ENCODE measurements around the gene SPSB2. TPM values are rescaled to one million over a fixed set of nuclear protein-coding genes. Genes with fewer than 3 reads are reported as not detected.

SPSB2 gene
- total and polyA plus RNA-seq, 8 donors, result 5.1 to 24.0 (median 9.9) TPM; not detected in 1

GRCh38 chr12:6861391-6861790 lies 11.7 kb downstream of the SPSB2 start:
- Histone ChIP-seq H3K36me3 (peaks cover 81 to 99% (median 98%) of the 10 kb centered on the region in 4 donors), H3K4me1 (peaks cover 0 to 3% (median 1%) of the 10 kb centered on the region in 4 donors), H3K9me3 (no peaks in the 10 kb centered on the region), H3K4me3 (no peak overlapping the region), H3K27ac (no peak overlapping the region), H3K27me3 (no peaks in the 10 kb centered on the region)
- TF ChIP-seq POLR2AphosphoS5 (IDR thresholded peaks at IDR 0.05), result no peak
- no peak for TF ChIP-seq POLR2A (IDR thresholded peaks at IDR 0.05)
- TF ChIP-seq EP300 (IDR thresholded peaks at IDR 0.05), result no peak
- no peak for TF ChIP-seq CTCF (IDR thresholded peaks at IDR 0.05)
- WGBS, 5 donors, result 92 to 96% (median 95%) methylated on average over 9 of the region's 9 CpGs
- intact Hi-C loops (cut with DNase I; ENCODE audit: low total_unique reads), result no loop called here
- no peak for DNase-seq

- H3K27ac ChIP-seq, result no peak overlapping the region
- 89 to 98% (median 96%) methylated on average over 7 of the region's 7 CpGs for WGBS, 5 donors
- no peaks in the 10 kb centered on the region for H3K9me3 ChIP-seq
- no peak for TF ChIP-seq CTCF (IDR thresholded peaks at IDR 0.05)
- no peak for TF ChIP-seq POLR2A (IDR thresholded peaks at IDR 0.05)
- no peak for TF ChIP-seq EP300 (IDR thresholded peaks at IDR 0.05)
- TF ChIP-seq POLR2AphosphoS5 (IDR thresholded peaks at IDR 0.05), result no peak
- no peaks in the 10 kb centered on the region for H3K4me1 ChIP-seq
- H3K36me3 ChIP-seq, result peaks cover 86 to 100% (median 99%) of the 10 kb centered on the region in 4 donors
- no peaks in the 10 kb centered on the region for H3K27me3 ChIP-seq
- intact Hi-C loops (cut with DNase I; ENCODE audit: low total_unique reads), result no loop called here
- DNase-seq, result no peak
- H3K4me3 ChIP-seq, result no peak overlapping the region
Observed at GRCh38 chr12:6860942-6861341, 12.2 kb downstream of the SPSB2 start.

GRCh38 chr12:6860116-6860515 lies 13.0 kb downstream of the SPSB2 start:
- no peak overlapping the region for H3K4me3 ChIP-seq
- TF ChIP-seq EP300 (IDR thresholded peaks at IDR 0.05) (no peak), CTCF (IDR thresholded peaks at IDR 0.05) (no peak)
- no peaks in the 10 kb centered on the region for H3K9me3 ChIP-seq
- intact Hi-C loops (cut with DNase I; ENCODE audit: low total_unique reads), result no loop called here
- H3K27me3 ChIP-seq, result no peaks in the 10 kb centered on the region
- no peaks in the 10 kb centered on the region for H3K4me1 ChIP-seq
- DNase-seq, result no peak
- peaks cover 90 to 100% (median 99%) of the 10 kb centered on the region in 4 donors for H3K36me3 ChIP-seq
- 90 to 97% (median 96%) methylated on average over 6 to 9 of the region's 9 CpGs for WGBS, 5 donors
- H3K27ac ChIP-seq, result no peak overlapping the region

GRCh38 chr12:6858799-6859198 lies 14.3 kb downstream of the SPSB2 start:
- intact Hi-C loops (cut with DNase I; ENCODE audit: low total_unique reads), result no loop called here
- TF ChIP-seq POLR2AphosphoS5 (IDR thresholded peaks at IDR 0.05) (no peak), CTCF (IDR thresholded peaks at IDR 0.05) (no peak), EP300 (IDR thresholded peaks at IDR 0.05) (no peak), POLR2A (IDR thresholded peaks at IDR 0.05) (no peak)
- Histone ChIP-seq H3K27me3 (no peaks in the 10 kb centered on the region), H3K4me3 (no peak overlapping the region), H3K9me3 (no peaks in the 10 kb centered on the region), H3K4me1 (peaks cover 0 to 10% (median 5%) of the 10 kb centered on the region in 4 donors), H3K36me3 (peaks cover 77 to 88% (median 87%) of the 10 kb centered on the region in 4 donors), H3K27ac (no peak overlapping the region)
- DNase-seq, result no peak
- WGBS, 5 donors, result 87 to 100% (median 94%) methylated on average over 2 of the region's 2 CpGs
